H1 (cell line): ENCODE results near the gene DYNC1I1. TPM values are rescaled to one million over a fixed set of nuclear protein-coding genes. Genes with fewer than 3 reads are reported as not detected.

Experiments
- CTCF ChIA-PET: fragments of 300-600 bp; sonication (Branson Sonifier 250); formaldehyde crosslinking; loops from one replicate; lab custom pipeline; 2021; ENCODE audit not compliant: partially characterized antibody; lab: Charles Lee
- POLR2A ChIA-PET: fragments of 300-600 bp; sonication (Branson Sonifier 250); formaldehyde crosslinking; loops from one replicate; lab custom pipeline; 2021; ENCODE audit warnings: inconsistent platforms; ENCODE audit not compliant: partially characterized antibody; lab: Charles Lee
- DNase-seq, 2 experiments: peaks; one replicate each; pipeline versions ENCODE4 v3.0.0 to v3.0.0-alpha.2; 2010 to 2022; ENCODE audit warnings: low spot score in 2 of 2, low read depth in 1 of 2, mixed read lengths in 1 of 2
- FAIRE-seq: peaks from 2 replicates; lab custom pipeline; 2011; peaks lifted over from hg19 to GRCh38; lab: Jason Lieb, UNC
- H2AFZ ChIP-seq: 2 replicates; pipeline ENCODE4 v1.8.1; 2012; ENCODE audit warnings: low read length, inconsistent platforms
- H2AK5ac ChIP-seq: 2 replicates; pipeline ENCODE4 v1.6.1; 2013; ENCODE audit warnings: low read depth, low read length
- H2BK120ac ChIP-seq: replicated peaks from 2 replicates; pipeline ENCODE3; 2013; ENCODE audit warnings: low read depth, low read length, inconsistent platforms
- H2BK12ac ChIP-seq: 2 replicates; pipeline ENCODE4 v1.6.1; 2013; ENCODE audit warnings: low read depth, low read length
- H2BK15ac ChIP-seq: 2 replicates; pipeline ENCODE4 v1.6.1; 2013; ENCODE audit warnings: low read length
- H2BK20ac ChIP-seq: 2 replicates; pipeline ENCODE4 v1.6.1; 2013; ENCODE audit warnings: low read length
- H2BK5ac ChIP-seq: 2 replicates; pipeline ENCODE4 v1.6.1; 2013; ENCODE audit warnings: low read depth, low read length
- H3K14ac ChIP-seq: 2 replicates; pipeline ENCODE4 v1.6.1; 2013; ENCODE audit warnings: inconsistent platforms; ENCODE audit not compliant: insufficient read length
- H3K18ac ChIP-seq: 2 replicates; pipeline ENCODE4 v1.6.1; 2013; ENCODE audit warnings: low read length; ENCODE audit errors: extremely low read depth
- H3K23ac ChIP-seq: 2 replicates; pipeline ENCODE4 v1.6.1; 2013; ENCODE audit warnings: inconsistent platforms; ENCODE audit not compliant: insufficient read length
- H3K23me2 ChIP-seq: 2 replicates; pipeline ENCODE4 v1.6.1; 2013; ENCODE audit warnings: low read depth, low read length
- H3K27ac ChIP-seq: 2 replicates; pipeline ENCODE4 v1.6.1; 2011; ENCODE audit warnings: low read depth, low read length, inconsistent platforms
- H3K27me3 ChIP-seq, 4 experiments: replicated peaks in 1 of 4; 1 replicate in 1 of 4; 2 replicates in 3 of 4; pipeline versions ENCODE4 v1.6.1 to v1.8.1; 2011 to 2013; ENCODE audit warnings: low read length in 3 of 4, mild to moderate bottlenecking in 3 of 4, inconsistent platforms in 2 of 4, mixed read lengths in 2 of 4, moderate library complexity in 1 of 4; ENCODE audit not compliant: control insufficient read depth in 3 of 4, insufficient read depth in 3 of 4; ENCODE audit errors: extremely low read depth in 1 of 4
- H3K36me3 ChIP-seq, 4 experiments: 2 replicates each; pipeline versions ENCODE4 v1.6.1 to v1.8.1; 2011 to 2013; ENCODE audit warnings: mild to moderate bottlenecking in 4 of 4, low read length in 3 of 4, moderate library complexity in 2 of 4, control low read depth in 1 of 4, inconsistent platforms in 1 of 4; ENCODE audit not compliant: insufficient read depth in 4 of 4, control insufficient read depth in 2 of 4
- H3K4ac ChIP-seq: replicated peaks from 2 replicates; pipeline ENCODE3; 2013; ENCODE audit warnings: low read length, low read depth, mixed read lengths, inconsistent platforms; ENCODE audit not compliant: insufficient read length
- H3K4me1 ChIP-seq, 4 experiments: replicated peaks in 1 of 4; 1 replicate in 1 of 4; 2 replicates in 3 of 4; pipeline versions ENCODE4 v1.6.1 to v1.8.1; 2011 to 2013; ENCODE audit warnings: low read length in 3 of 4, inconsistent platforms in 2 of 4, mixed read lengths in 1 of 4; ENCODE audit not compliant: insufficient read depth in 4 of 4, control insufficient read depth in 3 of 4
- H3K4me2 ChIP-seq, 2 experiments: 2 replicates each; pipeline versions ENCODE4 v1.6.1 to v1.8.1; 2011 to 2013; ENCODE audit warnings: low read depth in 2 of 2, low read length in 2 of 2, control low read depth in 1 of 2, inconsistent platforms in 1 of 2, mild to moderate bottlenecking in 1 of 2; ENCODE audit not compliant: insufficient read depth in 1 of 2
- H3K4me3 ChIP-seq, 4 experiments: fragments of 200-600, 300-600 bp in 1 of 4; sonication (generic), shearing (Covaris generic), sonication (Bioruptor Twin) in 1 of 4; 2 replicates each; pipeline versions ENCODE4 v1.5.1 to v1.8.1; 2011 to 2016; ENCODE audit warnings: low read length in 4 of 4, low read depth in 3 of 4, control low read depth in 2 of 4, inconsistent platforms in 2 of 4, mild to moderate bottlenecking in 2 of 4, mixed read lengths in 1 of 4, moderate library complexity in 1 of 4; ENCODE audit not compliant: insufficient read depth in 2 of 4; ENCODE audit errors: extremely low read depth in 1 of 4
- H3K56ac ChIP-seq: replicated peaks from 2 replicates; pipeline ENCODE3; 2013; ENCODE audit warnings: low read depth, mild to moderate bottlenecking, mixed read lengths, low read length, inconsistent platforms; ENCODE audit not compliant: insufficient read length
- H3K79me1 ChIP-seq: 2 replicates; pipeline ENCODE4 v1.6.1; 2013; ENCODE audit warnings: low read depth, low read length, control low read depth
- H3K79me2 ChIP-seq, 2 experiments: 2 replicates each; pipeline versions ENCODE4 v1.6.1 to v1.8.1; 2012 to 2013; ENCODE audit warnings: low read length in 2 of 2, mild to moderate bottlenecking in 2 of 2, inconsistent platforms in 1 of 2; ENCODE audit not compliant: insufficient read depth in 2 of 2, control insufficient read depth in 1 of 2
- H3K9ac ChIP-seq, 4 experiments: replicated peaks in 1 of 4; 1 replicate in 1 of 4; 2 replicates in 3 of 4; pipeline versions ENCODE4 v1.6.1 to v1.8.1; 2011 to 2013; ENCODE audit warnings: low read depth in 3 of 4, low read length in 3 of 4, control low read depth in 2 of 4, mild to moderate bottlenecking in 2 of 4, moderate library complexity in 2 of 4, inconsistent platforms in 1 of 4; ENCODE audit errors: extremely low read depth in 1 of 4
- H3K9me3 ChIP-seq, 2 experiments: 2 replicates each; pipeline versions ENCODE4 v1.6.1 to v1.8.1; 2012 to 2013; ENCODE audit warnings: mild to moderate bottlenecking in 2 of 2, moderate library complexity in 2 of 2, control low read depth in 1 of 2, inconsistent platforms in 1 of 2, low read depth in 1 of 2, low read length in 1 of 2, mixed read lengths in 1 of 2; ENCODE audit not compliant: insufficient read depth in 2 of 2
- H4K20me1 ChIP-seq, 2 experiments: replicated peaks in 1 of 2; 2 replicates each; pipeline versions ENCODE3 to v1.8.1; 2011 to 2013; ENCODE audit warnings: inconsistent platforms in 2 of 2, low read length in 2 of 2, mild to moderate bottlenecking in 1 of 2; ENCODE audit not compliant: insufficient read depth in 2 of 2, control insufficient read depth in 1 of 2
- H4K5ac ChIP-seq: 2 replicates; pipeline ENCODE4 v1.6.1; 2013; ENCODE audit warnings: low read length, low read depth, mixed read lengths, inconsistent platforms; ENCODE audit not compliant: insufficient read length
- H4K8ac ChIP-seq: 2 replicates; pipeline ENCODE4 v1.8.0; 2013; ENCODE audit warnings: mild to moderate bottlenecking, moderate library complexity, low read length, inconsistent platforms; ENCODE audit not compliant: insufficient read depth; ENCODE audit errors: extremely low read depth
- H4K91ac ChIP-seq: replicated peaks from 2 replicates; pipeline ENCODE3; 2013; ENCODE audit warnings: low read length, mixed read lengths, inconsistent platforms; ENCODE audit not compliant: insufficient read length
- BCL11A ChIP-seq, 2 experiments: IDR thresholded peaks; one replicate each; pipeline ENCODE4 v1.6.1; 2011; ENCODE audit warnings: low read depth in 2 of 2, low read length in 2 of 2, mild to moderate bottlenecking in 2 of 2
- CTBP2 ChIP-seq: IDR thresholded peaks from 2 replicates; pipeline ENCODE4 v1.7.0; 2011; ENCODE audit warnings: borderline replicate concordance, mild to moderate bottlenecking, moderate library complexity, mixed read lengths, low read length; ENCODE audit not compliant: insufficient read depth, insufficient read length
- EP300 ChIP-seq, 2 experiments: IDR thresholded peaks; 1 replicate in 1 of 2; 2 replicates in 1 of 2; pipeline ENCODE4 v1.6.1; 2011 to 2012; ENCODE audit warnings: low read depth in 2 of 2, low read length in 2 of 2, mild to moderate bottlenecking in 2 of 2, borderline replicate concordance in 1 of 2, inconsistent platforms in 1 of 2, moderate library complexity in 1 of 2
- GABPA ChIP-seq: IDR thresholded peaks from 2 replicates; pipeline ENCODE4 v1.6.1; 2011; ENCODE audit warnings: mild to moderate bottlenecking, low read length, moderate library complexity, borderline replicate concordance; ENCODE audit not compliant: insufficient read depth
- MAFK ChIP-seq: IDR thresholded peaks from 2 replicates; pipeline ENCODE4 v1.6.1; 2012; ENCODE audit warnings: low read depth, mild to moderate bottlenecking, improper control_type of control experiment, low read length
- POLR2AphosphoS5 ChIP-seq: IDR thresholded peaks from 2 replicates; pipeline ENCODE4 v1.6.1; 2011; ENCODE audit warnings: low read depth, low read length
- SUZ12 ChIP-seq: fragments of 200-600 bp; sonication (generic); IDR thresholded peaks from 2 replicates; pipeline ENCODE4 v1.6.1; 2012; ENCODE audit warnings: mild to moderate bottlenecking, inconsistent platforms, low read length, moderate library complexity, mixed read lengths
- TEAD4 ChIP-seq: IDR thresholded peaks from 2 replicates; pipeline ENCODE4 v1.6.1; 2012; ENCODE audit warnings: low read depth, low read length, inconsistent platforms, mixed read lengths
- USF2 ChIP-seq: IDR thresholded peaks from 2 replicates; pipeline ENCODE4 v1.6.1; 2011; ENCODE audit warnings: low read length, improper control_type of control experiment
- YY1 ChIP-seq: IDR thresholded peaks from 2 replicates; pipeline ENCODE4 v1.6.1; 2011; ENCODE audit warnings: low read depth, mild to moderate bottlenecking, low read length
- ZNF274 ChIP-seq: IDR thresholded peaks from 2 replicates; pipeline ENCODE4 v1.7.0; 2012; ENCODE audit warnings: low read length, borderline replicate concordance; ENCODE audit errors: extremely low read depth
- WGBS, 2 experiments: shearing (Covaris generic) in 1 of 2; methylation state at CpG; one replicate each; pipeline versions ENCODE4 v1.1.6 to v1.1.7; 2013 to 2015; ENCODE audit warnings: low lambda C conversion rate in 2 of 2, mixed read lengths in 2 of 2, inconsistent platforms in 1 of 2, low coverage in 1 of 2, missing lambda C conversion rate in 1 of 2; ENCODE audit not compliant: insufficient replicate concordance in 2 of 2, insufficient coverage in 1 of 2, insufficient read length in 1 of 2; ENCODE audit errors: extremely low coverage in 1 of 2, missing lambda C conversion rate in 1 of 2; 5-methylcytosine and 5-hydroxymethylcytosine counted together
- polyA plus RNA-seq, 7 experiments: library from polyadenylated mRNA; depleted of rRNA in 3 of 7; stranded (reverse) in 5 of 7; unstranded in 2 of 7; fragments of >200 nt in 5 of 7; fragments of 200-250 nt in 2 of 7; gene quantifications; 1 replicate in 5 of 7; 2 replicates in 1 of 7; 4 replicates in 1 of 7; pipeline versions ENCODE4 v1.2.1 to v1.2.3, GENCODE V29; 2011 to 2013; ENCODE audit warnings: missing spikeins in 2 of 7, mixed read lengths in 2 of 7
- total RNA-seq: library from RNA; stranded (reverse); fragmentation: NEBNext Ultra II Directional; extraction: Animal tissue kit (Norgen Biotek cat#: 25700); gene quantifications from 2 replicates; pipeline ENCODE4 v1.2.1, GENCODE V29; 2021

DYNC1I1 gene
- total and polyA plus RNA-seq, 2 of the 8 experiments (the other 6 are each of a cell fraction or from before 2014, with no cell fraction given): 0.45 to 0.58 TPM

- Histone ChIP-seq H3K9ac (no peak overlapping the region), H3K9me3 (no peaks in the 10 kb centered on the region), H4K20me1 (no peaks in the 10 kb centered on the region), H3K23ac (no peak overlapping the region), H3K4me2 (no peak overlapping the region), H3K4ac (no peak overlapping the region), H3K23me2 (no peaks in the 10 kb centered on the region), H3K79me1 (no peaks in the 10 kb centered on the region), H2BK120ac (no peak overlapping the region), H3K4me3 (no peak overlapping the region), H3K36me3 (no peaks in the 10 kb centered on the region), H3K27ac (no peak overlapping the region), H3K18ac (no peak overlapping the region), H2BK5ac (no peak overlapping the region), H2BK12ac (no peak overlapping the region), H3K14ac (no peak overlapping the region), H2AFZ (no peak overlapping the region), H2BK20ac (no peak overlapping the region), H2BK15ac (no peak overlapping the region), H4K5ac (no peak overlapping the region), H2AK5ac (no peak overlapping the region), H4K91ac (no peak overlapping the region), H3K4me1 (no peaks in the 10 kb centered on the region), H4K8ac (no peak overlapping the region), H3K27me3 (no peaks in the 10 kb centered on the region), H3K79me2 (no peaks in the 10 kb centered on the region), H3K56ac (no peak overlapping the region)
- FAIRE-seq (no peak), DNase-seq (no peak)
- ChIA-PET CTCF (interaction anchor here (0.6 to 1.4 kb wide), 3 partner anchors 9 to 941 kb away, joined by 3 read pairs; no protein-coding TSS in a partner anchor), POLR2A (interaction anchor here (0.6 to 1.2 kb wide), 2 partner anchors 230 to 246 kb away, joined by 3 read pairs; no protein-coding TSS in a partner anchor)
- WGBS, 2 experiments: 91% methylated on average over 1 of the region's 1 CpG; no CpG with 5 or more reads in 1 of the 2 experiments
- TF ChIP-seq GABPA (no peak), YY1 (no peak), TEAD4 (no peak), BCL11A (IDR thresholded peaks at IDR 0.05; ENCODE audit: low read depth in 2 of 2, low read length in 2 of 2) (no peak), POLR2AphosphoS5 (no peak), USF2 (no peak), EP300 (IDR thresholded peaks at IDR 0.05; ENCODE audit: borderline replicate concordance in 1 of 2, low read depth in 2 of 2, low read length in 2 of 2) (no peak), ZNF274 (no peak), MAFK (no peak), CTBP2 (no peak), SUZ12 (no peak)
Measured at GRCh38 chr7:96084881-96085553, 312.7 kb downstream of the DYNC1I1 start.
